ENCODE results near the gene OIT3. TPM values are rescaled to one million over a fixed set of nuclear protein-coding genes. Genes with fewer than 3 reads are reported as not detected.

Gene OIT3
- total and polyA plus RNA-seq, 2 of the 8 experiments (the other 6 are each of a cell fraction or from before 2014, with no cell fraction given): not detected

DNA sequence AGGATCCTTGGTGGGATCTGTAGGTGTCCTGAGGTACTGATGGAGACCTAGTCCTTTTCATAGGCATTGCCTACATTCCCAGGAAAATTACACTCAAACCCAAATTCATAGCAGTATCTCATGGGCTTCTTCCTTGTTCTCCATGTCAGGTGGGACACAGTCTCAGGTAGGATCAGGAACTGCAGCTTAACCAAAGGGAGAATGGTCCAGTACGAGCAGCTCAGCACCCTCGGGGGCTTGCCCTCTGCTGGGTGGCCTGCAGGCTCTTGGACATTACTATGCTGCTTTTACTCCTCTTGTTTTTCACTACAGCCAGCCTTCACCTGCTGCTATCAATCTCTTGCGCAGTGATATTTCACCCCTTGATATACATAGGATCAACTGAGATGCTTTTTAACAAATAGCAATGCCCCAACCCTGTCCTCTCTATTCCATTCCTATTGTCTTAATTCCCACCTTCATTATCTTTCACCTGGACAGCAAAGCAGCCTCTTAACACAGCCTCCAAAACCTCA lies 32.5 kb downstream of the OIT3 start:
- no peak overlapping the region for H2BK15ac ChIP-seq (ENCODE audit: low read length)
- H3K23me2 ChIP-seq (ENCODE audit: low read depth, low read length): no peaks in the 10 kb centered on the region
- no peak overlapping the region for H2BK120ac ChIP-seq (replicated peaks; ENCODE audit: low read depth, low read length)
- H4K91ac ChIP-seq (replicated peaks; ENCODE audit: insufficient read length, low read length): no peak overlapping the region
- TF ChIP-seq SP1 (IDR thresholded peaks at IDR 0.05; ENCODE audit: low read depth, low read length): no peak
- TF ChIP-seq HDAC6 (IDR thresholded peaks at IDR 0.05; ENCODE audit: low read depth, low read length): no peak
- TF ChIP-seq KDM1A (IDR thresholded peaks at IDR 0.05; ENCODE audit: borderline replicate concordance, low read length): no peak
- no peak for TF ChIP-seq RFX5 (IDR thresholded peaks at IDR 0.05; ENCODE audit: borderline replicate concordance, low read depth, low read length)
- TF ChIP-seq CEBPB (IDR thresholded peaks at IDR 0.05; ENCODE audit: low read depth, low read length): no peak
- TF ChIP-seq SRF (IDR thresholded peaks at IDR 0.05; ENCODE audit: low read depth, low read length): no peak
- TF ChIP-seq CHD1 (IDR thresholded peaks at IDR 0.05; ENCODE audit: low read depth, low read length): no peak
- no peak for TF ChIP-seq SP2 (IDR thresholded peaks at IDR 0.05; ENCODE audit: low read length)
- no peak for TF ChIP-seq NANOG (IDR thresholded peaks at IDR 0.05; ENCODE audit: insufficient read depth, low read depth, low read length, poor library complexity, severe bottlenecking)
- no peak for TF ChIP-seq FOSL1 (IDR thresholded peaks at IDR 0.05; ENCODE audit: insufficient read depth, low read depth, low read length)
- TF ChIP-seq ASH2L (IDR thresholded peaks at IDR 0.05; ENCODE audit: low read length): no peak
- TF ChIP-seq GABPA (IDR thresholded peaks at IDR 0.05; ENCODE audit: borderline replicate concordance, insufficient read depth, low read length): no peak
- TF ChIP-seq TAF7 (optimal IDR thresholded peaks at IDR 0.05; ENCODE audit: borderline replicate concordance, low read depth, low read length): no peak
- TF ChIP-seq, protein P1, sequence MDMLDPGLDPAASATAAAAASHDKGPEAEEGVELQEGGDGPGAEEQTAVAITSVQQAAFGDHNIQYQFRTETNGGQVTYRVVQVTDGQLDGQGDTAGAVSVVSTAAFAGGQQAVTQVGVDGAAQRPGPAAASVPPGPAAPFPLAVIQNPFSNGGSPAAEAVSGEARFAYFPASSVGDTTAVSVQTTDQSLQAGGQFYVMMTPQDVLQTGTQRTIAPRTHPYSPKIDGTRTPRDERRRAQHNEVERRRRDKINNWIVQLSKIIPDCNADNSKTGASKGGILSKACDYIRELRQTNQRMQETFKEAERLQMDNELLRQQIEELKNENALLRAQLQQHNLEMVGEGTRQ (IDR thresholded peaks at IDR 0.05; ENCODE audit: low read length): no peak
- H3K4me3 ChIP-seq (ENCODE audit: extremely low read depth in 1 of 4, insufficient read depth in 2 of 4, low read depth in 3 of 4, low read length in 4 of 4): no peak overlapping the region
- H3K56ac ChIP-seq (replicated peaks; ENCODE audit: insufficient read length, low read depth, low read length): no peak overlapping the region
- no peak for DNase-seq (ENCODE audit: low read depth in 1 of 2, low spot score in 2 of 2)
- H4K8ac ChIP-seq (ENCODE audit: extremely low read depth, insufficient read depth, low read length): no peak overlapping the region
- CTCF ChIA-PET (ENCODE audit: partially characterized antibody): interaction anchor here (0.7 to 1.7 kb wide), 4 partner anchors 13 to 945 kb away, joined by 3 to 7 read pairs (median 4); no protein-coding TSS in a partner anchor
- no peak overlapping the region for H3K18ac ChIP-seq (ENCODE audit: extremely low read depth, low read length)
- FAIRE-seq: no peak
- no peaks in the 10 kb centered on the region for H3K36me3 ChIP-seq (ENCODE audit: control insufficient read depth in 2 of 4, insufficient read depth in 4 of 4, low read length in 3 of 4)
- no peaks in the 10 kb centered on the region for H3K79me2 ChIP-seq (ENCODE audit: control insufficient read depth in 1 of 2, insufficient read depth in 2 of 2, low read length in 2 of 2)
- no peak overlapping the region for H3K4ac ChIP-seq (replicated peaks; ENCODE audit: insufficient read length, low read depth, low read length)
- H3K79me1 ChIP-seq (ENCODE audit: low read depth, low read length): no peaks in the 10 kb centered on the region
- H2AK5ac ChIP-seq (ENCODE audit: low read depth, low read length): no peak overlapping the region
- H3K23ac ChIP-seq (ENCODE audit: insufficient read length): no peak overlapping the region
- H3K4me1 ChIP-seq (replicated peaks in 1 of 4; ENCODE audit: control insufficient read depth in 3 of 4, insufficient read depth in 4 of 4, low read length in 3 of 4): no peaks in the 10 kb centered on the region
- peaks cover under 1 to 3% of the 10 kb centered on the region in 2 experiments; a peak in 2 of 4 replicates for H3K9me3 ChIP-seq (ENCODE audit: insufficient read depth in 2 of 2, low read depth in 1 of 2, low read length in 1 of 2)
- no peak overlapping the region for H3K14ac ChIP-seq (ENCODE audit: insufficient read length)
- WGBS, 2 experiments (ENCODE audit: extremely low coverage in 1 of 2, insufficient coverage in 1 of 2, insufficient read length in 1 of 2, insufficient replicate concordance in 2 of 2, low coverage in 1 of 2, low lambda C conversion rate in 2 of 2, missing lambda C conversion rate in 1 of 2): 83% methylated on average over 3 of the region's 3 CpGs; no CpG with 5 or more reads in 1 of the 2 experiments
- no peak overlapping the region for H3K9ac ChIP-seq (replicated peaks in 1 of 4; ENCODE audit: extremely low read depth in 1 of 4, low read depth in 3 of 4, low read length in 3 of 4)
- H3K4me2 ChIP-seq (ENCODE audit: insufficient read depth in 1 of 2, low read depth in 2 of 2, low read length in 2 of 2): no peak overlapping the region
- H2BK20ac ChIP-seq (ENCODE audit: low read length): no peak overlapping the region
- H4K5ac ChIP-seq (ENCODE audit: insufficient read length, low read depth, low read length): no peak overlapping the region
- no peak overlapping the region for H2BK5ac ChIP-seq (ENCODE audit: low read depth, low read length)
- POLR2A ChIA-PET (ENCODE audit: partially characterized antibody): interaction anchor here (0.9 to 1.1 kb wide), 2 partner anchors 11 to 34 kb away, joined by 3 read pairs; no protein-coding TSS in a partner anchor
- no peak overlapping the region for H3K27ac ChIP-seq (ENCODE audit: low read depth, low read length)
- H2AFZ ChIP-seq (ENCODE audit: low read length): no peak overlapping the region
- no peaks in the 10 kb centered on the region for H3K27me3 ChIP-seq (replicated peaks in 1 of 4; ENCODE audit: control insufficient read depth in 3 of 4, extremely low read depth in 1 of 4, insufficient read depth in 3 of 4, low read length in 3 of 4)
- no peak overlapping the region for H2BK12ac ChIP-seq (ENCODE audit: low read depth, low read length)
- H4K20me1 ChIP-seq (replicated peaks in 1 of 2; ENCODE audit: control insufficient read depth in 1 of 2, insufficient read depth in 2 of 2, low read length in 2 of 2): no peaks in the 10 kb centered on the region

Measured in H1 (cell line).